Gastroesophageal sphincter (tissue), 2 donors: Measurements from ENCODE around the gene MRPS18A.

Experiments used
- POLR2A ChIP-seq, 2 donors: fragments of 450-650 bp; IDR thresholded peaks; one replicate each; pipeline ENCODE4 v1.6.1; 2017; ENCODE audit warnings: antibody characterized with exemption in 2 of 2, mild to moderate bottlenecking in 2 of 2, moderate library complexity in 1 of 2
- POLR2AphosphoS5 ChIP-seq: sonication (generic); formaldehyde crosslinking; IDR thresholded peaks from one replicate; pipeline ENCODE4 v1.6.1; 2017; ENCODE audit warnings: antibody characterized with exemption

DNA sequence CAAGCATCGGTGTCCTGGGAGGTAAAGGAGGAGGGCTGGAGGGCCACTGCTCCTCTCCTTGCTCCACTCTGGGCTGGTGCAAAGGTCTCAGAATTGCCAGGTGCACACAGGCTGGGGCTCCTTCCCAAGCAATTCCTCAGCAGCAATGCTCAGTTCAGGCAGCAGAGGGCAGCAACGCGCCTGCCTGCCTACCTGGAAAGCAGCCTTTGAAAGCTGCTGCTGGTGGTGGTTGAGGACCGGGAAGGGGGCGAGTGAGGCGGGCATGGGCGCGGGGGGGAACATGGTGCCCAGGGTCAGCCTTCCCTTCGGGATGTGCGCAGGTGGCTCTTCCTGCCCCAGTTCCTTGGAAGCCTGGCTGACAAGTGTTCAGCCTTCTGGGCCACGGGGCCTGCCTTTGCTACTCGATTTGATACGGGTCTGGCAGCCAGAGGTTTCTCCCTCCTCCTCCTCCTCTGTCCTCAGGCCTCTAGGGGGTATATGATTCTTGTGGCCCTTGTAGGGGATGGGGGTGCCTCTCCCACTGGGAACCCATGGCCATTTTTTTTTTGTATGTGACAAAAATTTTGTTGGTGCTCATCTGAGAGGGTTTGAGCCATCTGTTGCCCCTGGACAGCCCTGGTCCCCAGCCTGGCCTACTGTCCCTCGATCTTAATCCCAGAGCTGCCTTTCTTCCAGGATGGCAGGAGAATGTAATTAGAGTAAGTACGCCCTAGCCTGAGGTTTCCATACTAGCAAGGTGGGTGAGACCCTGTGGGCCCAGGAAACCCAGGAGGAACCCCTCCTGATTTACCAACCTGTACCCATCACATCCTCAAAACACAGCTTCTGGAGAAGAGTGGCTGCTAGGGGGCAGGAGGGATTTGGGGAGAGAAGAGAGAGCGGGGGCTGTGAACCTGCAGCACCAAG lies 20.1 kb downstream of the MRPS18A start:
- no peak for TF ChIP-seq POLR2A (IDR thresholded peaks at IDR 0.05)
- TF ChIP-seq POLR2AphosphoS5 = peak; percentile 27
